Parathyroid adenoma (tissue), 2 donors: Measurements from ENCODE around the gene STIM1.

Source experiments
- H2AFZ ChIP-seq: fragments of 300-600 bp; sonication (generic); one replicate; pipeline ENCODE4 v1.7.0; 2017; ENCODE audit warnings: antibody characterized with exemption, mild to moderate bottlenecking
- H3K27ac ChIP-seq: fragments of 300-600 bp; sonication (generic); one replicate; pipeline ENCODE4 v1.7.0; 2017
- H3K27me3 ChIP-seq: fragments of 300-600 bp; sonication (generic); one replicate; pipeline ENCODE4 v1.7.0; 2017; ENCODE audit warnings: low read length; ENCODE audit not compliant: control insufficient read depth, insufficient read depth
- H3K36me3 ChIP-seq: fragments of 300-600 bp; sonication (generic); one replicate; pipeline ENCODE4 v1.7.0; 2017; ENCODE audit warnings: low read length; ENCODE audit not compliant: control insufficient read depth, insufficient read depth
- H3K4me1 ChIP-seq: fragments of 300-600 bp; sonication (generic); one replicate; pipeline ENCODE4 v1.7.0; 2017; ENCODE audit warnings: control low read depth
- H3K4me2 ChIP-seq: fragments of 300-600 bp; sonication (generic); one replicate; pipeline ENCODE4 v1.7.0; 2017; ENCODE audit warnings: low read length
- H3K4me3 ChIP-seq: fragments of 300-600 bp; sonication (generic); one replicate; pipeline ENCODE4 v1.7.0; 2017; ENCODE audit warnings: low read depth, low read length
- H3K79me2 ChIP-seq: fragments of 300-600 bp; sonication (generic); one replicate; pipeline ENCODE4 v1.7.0; 2017; ENCODE audit warnings: control low read depth
- H3K9ac ChIP-seq: fragments of 300-600 bp; sonication (generic); one replicate; pipeline ENCODE4 v1.7.0; 2017; ENCODE audit warnings: mild to moderate bottlenecking
- H3K9me3 ChIP-seq: fragments of 300-600 bp; sonication (generic); one replicate; pipeline ENCODE4 v1.7.0; 2017; ENCODE audit warnings: low read length; ENCODE audit not compliant: control insufficient read depth
- TF ChIP-seq, protein P1 (sequence below): fragments of 300-600 bp; sonication (generic); IDR thresholded peaks from one replicate; pipeline ENCODE4 v1.7.0; 2017; ENCODE audit warnings: antibody characterized with exemption, mild to moderate bottlenecking
- donor health status: primary hyperparathyroidism.

The STIM1 gene

DNA sequence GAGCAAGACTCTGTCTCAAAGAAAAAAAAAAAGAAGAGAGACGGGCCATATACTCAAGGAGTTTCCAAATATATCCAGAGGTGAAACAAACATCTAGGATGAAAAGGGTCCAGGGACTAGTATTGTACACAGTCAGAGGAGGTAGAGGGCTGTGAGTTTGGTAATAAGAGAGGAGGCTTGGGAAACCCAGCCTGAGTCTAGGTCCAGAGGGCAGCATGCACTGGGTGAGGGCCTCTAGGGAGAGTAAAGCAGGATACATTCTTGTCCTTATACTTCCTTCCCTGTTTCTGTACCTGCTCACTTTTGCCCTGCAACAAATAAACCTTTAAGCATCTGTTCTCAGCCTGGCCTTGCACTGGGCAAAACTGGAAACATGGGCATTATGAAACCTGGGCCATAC lies 31.5 kb downstream of the STIM1 start:
- Histone ChIP-seq H3K4me3 (no peak overlapping the region), H3K4me2 (no peak overlapping the region), H3K27me3 (no peaks in the 10 kb centered on the region), H3K4me1 (no peaks in the 10 kb centered on the region), H3K9ac (no peak overlapping the region), H3K36me3 (no peaks in the 10 kb centered on the region), H3K9me3 (no peaks in the 10 kb centered on the region), H2AFZ (no peak overlapping the region), H3K27ac (no peak overlapping the region), H3K79me2 (peaks cover 42% of the 10 kb centered on the region)
- TF ChIP-seq, protein P1, sequence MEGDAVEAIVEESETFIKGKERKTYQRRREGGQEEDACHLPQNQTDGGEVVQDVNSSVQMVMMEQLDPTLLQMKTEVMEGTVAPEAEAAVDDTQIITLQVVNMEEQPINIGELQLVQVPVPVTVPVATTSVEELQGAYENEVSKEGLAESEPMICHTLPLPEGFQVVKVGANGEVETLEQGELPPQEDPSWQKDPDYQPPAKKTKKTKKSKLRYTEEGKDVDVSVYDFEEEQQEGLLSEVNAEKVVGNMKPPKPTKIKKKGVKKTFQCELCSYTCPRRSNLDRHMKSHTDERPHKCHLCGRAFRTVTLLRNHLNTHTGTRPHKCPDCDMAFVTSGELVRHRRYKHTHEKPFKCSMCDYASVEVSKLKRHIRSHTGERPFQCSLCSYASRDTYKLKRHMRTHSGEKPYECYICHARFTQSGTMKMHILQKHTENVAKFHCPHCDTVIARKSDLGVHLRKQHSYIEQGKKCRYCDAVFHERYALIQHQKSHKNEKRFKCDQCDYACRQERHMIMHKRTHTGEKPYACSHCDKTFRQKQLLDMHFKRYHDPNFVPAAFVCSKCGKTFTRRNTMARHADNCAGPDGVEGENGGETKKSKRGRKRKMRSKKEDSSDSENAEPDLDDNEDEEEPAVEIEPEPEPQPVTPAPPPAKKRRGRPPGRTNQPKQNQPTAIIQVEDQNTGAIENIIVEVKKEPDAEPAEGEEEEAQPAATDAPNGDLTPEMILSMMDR, result no peak

DNA sequence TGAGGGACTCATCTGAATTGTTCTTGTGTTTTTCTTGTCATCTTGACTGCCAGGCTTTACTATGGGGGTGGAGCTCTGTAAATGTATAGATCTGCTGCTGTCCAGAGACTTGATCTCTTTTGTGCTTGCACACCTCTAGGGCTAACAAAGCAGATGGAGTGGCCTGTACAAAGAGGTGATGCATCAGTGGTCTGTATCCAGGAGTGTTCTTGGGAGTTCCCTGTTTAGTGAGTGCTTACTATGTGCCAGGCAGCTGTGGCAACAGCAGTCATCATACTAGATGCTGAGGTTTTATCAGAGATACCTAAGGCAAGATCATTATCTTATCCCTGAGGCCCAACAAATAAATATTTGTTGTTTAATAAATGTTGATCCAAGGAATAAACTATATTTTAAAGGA lies 33.4 kb downstream of the STIM1 start:
- Histone ChIP-seq H3K4me1 (no peaks in the 10 kb centered on the region), H3K27ac (no peak overlapping the region), H2AFZ (no peak overlapping the region), H3K9me3 (no peaks in the 10 kb centered on the region), H3K9ac (no peak overlapping the region), H3K4me3 (no peak overlapping the region), H3K36me3 (no peaks in the 10 kb centered on the region), H3K79me2 (peaks cover 27% of the 10 kb centered on the region), H3K27me3 (no peaks in the 10 kb centered on the region), H3K4me2 (no peak overlapping the region)
- TF ChIP-seq, protein P1, result no peak

DNA sequence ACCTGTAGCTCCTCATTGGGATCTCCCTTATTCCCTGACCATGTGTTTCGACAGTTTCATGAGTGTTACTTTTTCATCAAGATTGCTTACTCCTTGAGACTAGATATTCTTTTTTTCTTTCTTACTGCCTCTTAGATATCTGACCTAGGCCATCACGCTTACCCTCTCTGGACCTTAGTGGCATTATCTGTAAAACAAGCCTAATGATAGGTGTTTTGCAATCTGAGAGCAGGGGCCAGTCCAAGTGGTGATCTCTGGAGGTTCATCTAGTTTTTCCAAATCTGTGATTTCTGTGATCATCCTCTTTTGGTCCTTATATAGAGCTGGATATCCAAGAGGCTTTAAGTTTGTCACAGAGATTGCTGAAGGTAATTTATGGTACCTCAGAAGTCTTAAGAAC lies 34.5 kb downstream of the STIM1 start:
- Histone ChIP-seq H3K36me3 (no peaks in the 10 kb centered on the region), H3K27ac (no peak overlapping the region), H3K9me3 (no peaks in the 10 kb centered on the region), H3K9ac (no peak overlapping the region), H3K4me2 (no peak overlapping the region), H3K4me1 (no peaks in the 10 kb centered on the region), H3K4me3 (no peak overlapping the region), H3K79me2 (peaks cover 20% of the 10 kb centered on the region), H3K27me3 (no peaks in the 10 kb centered on the region), H2AFZ (no peak overlapping the region)
- TF ChIP-seq, protein P1, result no peak

GRCh38 chr11:3890806-3891205 lies 35.3 kb downstream of the STIM1 start:
- Histone ChIP-seq H3K27me3 (no peaks in the 10 kb centered on the region), H2AFZ (no peak overlapping the region), H3K79me2 (peaks cover 17% of the 10 kb centered on the region), H3K4me3 (no peak overlapping the region), H3K4me1 (no peaks in the 10 kb centered on the region), H3K27ac (no peak overlapping the region), H3K4me2 (no peak overlapping the region), H3K9me3 (no peaks in the 10 kb centered on the region), H3K9ac (no peak overlapping the region), H3K36me3 (no peaks in the 10 kb centered on the region)
- TF ChIP-seq, protein P1, result no peak

- H3K4me1 ChIP-seq, result no peaks in the 10 kb centered on the region
- H3K79me2 ChIP-seq, result peaks cover 14% of the 10 kb centered on the region
- H3K27me3 ChIP-seq, result no peaks in the 10 kb centered on the region
- no peak overlapping the region for H3K4me2 ChIP-seq
- TF ChIP-seq, protein P1, result no peak
- H3K36me3 ChIP-seq, result no peaks in the 10 kb centered on the region
- no peak overlapping the region for H2AFZ ChIP-seq
- no peak overlapping the region for H3K27ac ChIP-seq
- H3K9me3 ChIP-seq, result no peaks in the 10 kb centered on the region
- no peak overlapping the region for H3K9ac ChIP-seq
- no peak overlapping the region for H3K4me3 ChIP-seq
Observed at GRCh38 chr11:3891751-3892150, 36.3 kb downstream of the STIM1 start.
